ENCODE data around the gene ABCC1.

DNA sequence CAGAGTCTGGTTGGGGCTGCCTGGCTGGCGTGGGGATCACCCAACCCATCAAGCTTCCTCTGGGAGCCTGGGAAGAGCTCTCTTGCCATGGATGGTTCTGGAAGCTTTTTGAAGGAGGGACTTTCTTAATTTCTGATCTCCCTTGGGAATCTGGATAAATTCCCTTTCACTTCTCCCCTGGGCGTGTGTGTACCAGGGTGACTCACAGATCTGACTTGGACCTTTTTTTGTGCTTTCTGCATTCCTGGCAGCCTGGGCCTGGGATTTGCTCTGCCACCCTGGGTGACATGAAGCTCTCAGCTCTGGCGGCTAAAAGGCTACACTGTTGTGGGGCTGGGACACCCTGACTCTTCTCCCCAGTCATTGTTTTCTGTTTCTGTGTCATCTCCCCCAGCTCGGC lies 70.1 kb downstream of the ABCC1 start:
- TF ChIP-seq CTCF (IDR thresholded peaks at IDR 0.05) (no peak), POLR2A (IDR thresholded peaks at IDR 0.05) (no peak)

All from Peyer's patch (tissue), 4 donors.